ENCODE measurements around the gene PATE3.

DNA sequence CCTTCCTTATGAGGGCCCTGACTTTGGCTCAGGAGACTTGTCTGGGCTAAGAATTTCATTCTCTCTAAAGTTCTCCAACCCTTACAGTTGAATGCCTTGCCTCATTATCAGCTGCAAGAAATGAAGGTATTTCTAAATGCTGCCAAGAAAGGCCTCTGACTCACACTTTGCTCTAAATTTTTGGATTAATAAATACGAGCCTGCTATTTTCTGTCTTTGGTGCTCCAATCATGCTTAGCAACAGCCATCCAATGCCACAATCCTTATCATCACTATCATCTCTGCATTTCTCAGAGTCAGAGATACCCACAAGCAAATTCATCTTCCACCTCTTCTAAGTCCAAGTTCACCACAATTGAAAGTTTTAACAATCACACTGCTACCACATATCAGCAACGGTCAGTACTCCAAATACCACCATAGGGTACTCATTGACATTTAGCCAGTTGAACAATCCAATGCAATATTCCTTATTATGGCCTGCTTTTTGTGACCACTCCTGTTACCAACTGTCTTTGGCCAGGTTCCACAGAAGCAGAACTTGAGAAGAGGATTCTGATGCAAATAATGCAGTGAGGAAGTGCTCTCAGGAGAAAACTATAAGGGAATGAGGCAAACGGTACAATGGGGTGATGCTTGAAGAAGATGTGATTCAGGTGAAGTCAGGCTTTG lies 15.0 kb upstream of the PATE3 start:
- TF ChIP-seq CTCF (IDR thresholded peaks at IDR 0.05) (no peak), EZH2 (IDR thresholded peaks at IDR 0.05; ENCODE audit: borderline replicate concordance, insufficient read depth, low read depth, low read length, poor library complexity, severe bottlenecking) (no peak)

Data from B cell (primary cell).